Subcutaneous adipose tissue (tissue), 4 donors: ENCODE data around the gene GPC5. TPM values are rescaled to one million over a fixed set of nuclear protein-coding genes. Genes with fewer than 3 reads are reported as not detected.

ENCODE experiments used
- CTCF ChIP-seq: fragments of 450-650 bp; IDR thresholded peaks from one replicate; pipeline ENCODE4 v1.5.1; 2016; ENCODE audit warnings: low read depth, mild to moderate bottlenecking, control low read depth, antibody characterized with exemption, moderate library complexity
- total RNA-seq, 4 donors: library from RNA; depleted of rRNA; stranded (reverse); fragments of >200 nt; gene quantifications; one replicate each; pipeline ENCODE4 v1.1.0, GENCODE V29; 2016

Gene GPC5
- total RNA-seq, 4 donors from 2014 or later: 0.16 to 0.44 TPM; not detected in 2

- no peak for TF ChIP-seq CTCF
Observed at GRCh38 chr13:92251671-92252210, 853.3 kb downstream of the GPC5 start.

- no peak for TF ChIP-seq CTCF
Observed at GRCh38 chr13:92255526-92255925, 857.1 kb downstream of the GPC5 start.

- no peak for TF ChIP-seq CTCF
Observed at GRCh38 chr13:92256211-92256610, 857.8 kb downstream of the GPC5 start.

GRCh38 chr13:92259046-92259445 lies 860.6 kb downstream of the GPC5 start:
- no peak for TF ChIP-seq CTCF

GRCh38 chr13:92259523-92259922 lies 861.1 kb downstream of the GPC5 start:
- TF ChIP-seq CTCF: no peak

GRCh38 chr13:92260363-92260762 lies 861.9 kb downstream of the GPC5 start:
- TF ChIP-seq CTCF: no peak

DNA sequence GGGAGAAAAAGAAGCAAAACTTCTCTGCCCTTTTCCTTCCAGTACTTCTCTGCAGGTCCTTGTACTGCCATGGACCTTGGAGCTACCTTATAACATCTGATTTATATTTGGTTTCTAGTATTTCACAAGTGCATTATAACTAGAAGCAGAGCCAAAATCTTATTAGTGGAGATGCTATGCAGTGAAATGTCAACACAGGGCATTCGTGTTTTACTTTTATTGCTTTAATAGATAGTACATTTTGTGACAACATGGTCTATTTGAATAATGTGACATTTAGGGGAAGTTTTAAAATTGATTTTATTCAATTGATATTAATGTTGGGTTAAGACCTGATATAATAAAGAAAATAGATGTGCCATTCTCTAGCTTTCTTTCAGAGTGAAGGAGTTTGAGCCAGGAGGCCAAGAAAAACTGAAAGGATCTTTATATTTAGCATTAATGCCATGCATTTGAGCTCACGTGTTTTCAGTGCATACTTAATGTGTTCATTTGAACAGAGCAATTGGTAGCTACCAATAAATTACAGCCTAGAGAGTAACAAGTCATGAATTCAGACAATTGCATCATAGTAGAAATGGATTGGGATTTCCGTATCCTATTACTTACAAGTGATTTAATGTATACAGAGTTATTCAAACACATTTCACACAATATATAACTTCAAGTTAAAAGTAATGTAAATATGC lies 863.8 kb downstream of the GPC5 start:
- TF ChIP-seq CTCF: no peak
